NCI-H226 (cell line): ENCODE measurements around the gene LEPROT.
A peak's percentile ranks its signal among the peaks of the same experiment; 100 is the strongest.
"Not testable (repeated sequence)": the region's sequence is repeated elsewhere in the genome, so short reads cannot be mapped to it uniquely, and the experiment has no call there.

Source experiments
- DNase-seq: peaks from one replicate; pipeline ENCODE4 v3.0.0-alpha.2; 2015

The LEPROT gene, protein sequence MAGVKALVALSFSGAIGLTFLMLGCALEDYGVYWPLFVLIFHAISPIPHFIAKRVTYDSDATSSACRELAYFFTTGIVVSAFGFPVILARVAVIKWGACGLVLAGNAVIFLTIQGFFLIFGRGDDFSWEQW

DNA sequence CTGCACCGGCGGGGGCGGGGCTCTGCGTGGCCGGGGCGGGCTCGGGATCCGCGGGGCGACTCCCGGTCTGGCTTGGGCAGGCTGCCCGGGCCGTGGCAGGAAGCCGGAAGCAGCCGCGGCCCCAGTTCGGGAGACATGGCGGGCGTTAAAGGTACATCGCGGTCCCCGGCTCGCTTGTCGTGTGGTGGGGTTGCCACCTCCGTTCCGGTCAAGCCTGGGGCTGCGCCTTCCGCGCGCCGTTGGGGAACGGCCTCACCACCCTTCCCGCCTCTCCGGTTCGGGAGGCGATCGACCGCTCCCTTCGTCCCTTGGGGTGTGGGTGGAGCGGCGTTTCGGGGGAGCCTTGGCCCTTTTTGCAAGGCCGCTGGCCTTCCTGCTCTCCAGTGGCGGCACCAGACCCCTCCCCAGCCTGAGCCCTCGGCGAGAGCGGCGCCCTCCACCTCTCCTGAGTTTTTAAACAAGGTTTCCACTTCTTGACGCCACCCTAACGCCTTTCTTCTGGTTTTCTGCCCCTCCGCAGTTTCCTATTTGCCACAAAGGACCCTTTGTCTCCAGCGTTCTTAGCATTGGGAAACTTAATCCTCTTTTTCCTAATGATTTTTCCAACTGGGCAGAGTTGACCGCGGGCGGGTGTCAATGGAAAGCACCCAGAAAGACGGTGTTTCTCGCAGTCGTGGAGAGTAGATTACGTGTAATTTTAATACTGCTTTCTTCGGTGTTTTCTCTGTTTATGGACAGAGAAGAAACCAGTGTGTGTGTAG is at the start of gene LEPROT, which contains the start of gene LEPR:
Gene LEPROT (plus strand): TSS at position 79 of the 761 bp plus-strand sequence. CDS start 57 bp downstream, at position 136.
Gene LEPR (plus strand): TSS at position 79 of the 761 bp plus-strand sequence. CDS start 144,898 bp downstream, outside the sequence.
- peak; percentile 85 for DNase-seq

DNA sequence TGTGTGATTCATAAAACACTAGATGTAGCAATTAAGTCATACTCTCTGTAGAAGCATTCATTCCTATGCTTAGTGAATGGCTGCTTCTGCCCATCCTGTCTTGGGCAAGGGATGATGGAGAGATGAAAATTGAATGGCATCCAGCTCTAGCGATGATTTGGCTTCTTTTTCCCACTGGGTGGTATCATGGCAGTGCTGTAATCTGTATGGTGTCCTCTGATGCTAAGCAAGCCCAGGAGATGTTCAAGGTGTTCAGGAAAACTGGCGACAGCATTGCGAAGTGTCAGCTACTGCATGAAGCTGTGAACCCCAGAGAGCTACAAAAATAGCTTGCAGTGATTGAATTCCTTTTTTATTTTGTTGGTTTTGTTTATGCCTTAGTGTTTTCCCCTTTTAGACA is 48.9 kb upstream of the LEPROT start:
- DNase-seq = no peak

DNA sequence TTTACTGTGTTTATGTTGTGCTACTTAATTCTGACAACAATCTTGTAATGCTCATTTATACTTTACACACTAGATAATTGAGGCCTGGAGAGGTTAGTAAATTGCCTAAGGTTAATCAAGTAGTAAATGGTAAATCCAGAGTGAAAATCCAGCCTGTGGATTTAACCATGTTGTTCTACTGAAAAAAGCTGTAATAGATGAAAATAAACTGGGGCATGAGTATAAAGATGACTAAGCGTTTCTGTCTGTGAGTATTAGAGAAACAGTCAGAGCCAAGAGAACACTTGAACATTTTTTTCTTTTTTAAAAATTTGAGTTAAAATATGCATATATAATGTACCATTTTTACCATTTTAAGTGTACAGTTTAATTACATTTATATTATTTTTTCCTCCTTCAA is 47.9 kb upstream of the LEPROT start:
- DNase-seq = no peak

DNA sequence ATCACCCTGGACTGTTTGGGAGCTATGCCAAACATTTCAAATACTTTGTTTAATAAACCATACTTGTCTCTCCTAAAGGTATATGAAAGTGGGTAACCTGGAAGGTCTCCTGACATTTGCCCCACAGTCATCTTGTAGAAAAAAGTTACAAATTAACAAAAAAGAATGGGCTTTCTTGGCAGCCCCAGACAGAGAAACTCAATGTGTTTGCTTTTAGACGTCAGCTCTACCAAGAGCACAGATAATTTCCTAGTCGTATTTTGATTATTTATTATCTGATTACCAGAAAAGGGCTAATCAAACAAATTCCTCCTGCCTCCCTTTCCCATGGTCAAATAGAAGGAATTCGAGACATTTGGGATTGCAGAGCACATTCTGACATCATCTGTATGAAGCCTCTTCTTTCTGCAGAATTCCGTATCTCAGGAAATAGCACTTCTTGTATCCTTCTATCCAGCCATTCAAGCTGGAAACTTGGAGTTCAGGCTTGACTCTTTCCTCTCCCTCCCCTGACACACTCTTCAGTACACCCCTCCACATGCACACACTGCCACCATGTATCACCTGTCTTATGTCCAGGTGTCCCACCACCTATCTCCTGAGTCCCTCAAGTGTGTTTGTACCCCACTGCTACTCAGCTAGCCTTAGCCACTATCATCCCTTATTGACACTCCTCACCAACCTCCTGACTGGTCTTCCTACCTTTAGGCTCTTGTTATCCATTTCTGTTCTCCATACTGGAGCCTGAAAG is 42.8 kb upstream of the LEPROT start:
- no peak for DNase-seq

DNA sequence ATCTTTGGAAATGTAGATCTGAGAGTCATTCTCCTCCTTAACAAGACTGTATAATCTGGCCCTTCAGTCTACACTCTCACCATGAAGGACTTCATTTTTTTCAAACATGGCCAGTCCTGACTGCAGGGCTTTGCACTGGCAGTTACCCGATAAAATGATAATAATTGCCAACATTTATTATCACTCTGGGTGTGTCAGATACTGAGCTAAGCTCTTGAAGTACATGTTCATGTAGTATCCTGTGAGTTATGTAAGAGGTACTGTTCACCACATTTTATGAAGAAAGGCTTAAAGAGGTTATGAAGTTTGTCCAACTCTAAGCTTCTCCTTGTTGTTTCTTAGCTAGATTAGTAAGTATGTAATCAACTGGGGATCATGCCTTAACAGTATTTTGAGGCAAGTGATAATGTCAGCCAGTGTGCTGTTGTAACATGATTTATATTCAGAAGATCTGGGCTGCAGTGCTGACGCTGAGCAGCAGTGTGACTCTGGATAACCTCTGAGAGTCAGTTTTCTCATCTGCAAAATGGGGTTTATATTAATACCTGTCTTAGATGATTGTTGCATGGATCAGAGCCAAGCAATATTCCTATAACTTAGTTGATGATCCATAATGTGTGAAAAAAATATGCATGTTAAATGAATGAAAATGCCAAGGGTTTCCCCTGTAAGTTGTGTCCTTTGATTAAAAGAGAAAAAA is 42.1 kb upstream of the LEPROT start:
- no peak for DNase-seq

DNA sequence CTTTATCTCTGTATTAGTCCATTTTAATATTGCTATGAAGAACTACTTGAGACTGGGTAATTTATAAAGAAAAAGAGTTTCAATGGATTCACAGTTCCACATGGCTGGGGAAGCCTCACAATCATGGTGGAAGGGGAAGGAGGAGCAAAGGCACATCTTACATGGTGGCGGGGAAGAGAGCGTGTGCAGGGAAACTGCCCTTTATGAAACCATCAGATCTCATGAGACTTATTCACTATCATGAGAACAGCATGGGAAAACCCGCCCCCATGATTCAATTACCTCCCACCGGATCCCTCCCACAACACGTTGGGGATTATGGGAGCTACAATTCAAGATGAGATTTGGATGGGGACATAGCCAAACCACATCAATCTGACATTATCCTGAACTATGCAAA is 36.0 kb upstream of the LEPROT start:
- not testable (repeated sequence) for DNase-seq

DNA sequence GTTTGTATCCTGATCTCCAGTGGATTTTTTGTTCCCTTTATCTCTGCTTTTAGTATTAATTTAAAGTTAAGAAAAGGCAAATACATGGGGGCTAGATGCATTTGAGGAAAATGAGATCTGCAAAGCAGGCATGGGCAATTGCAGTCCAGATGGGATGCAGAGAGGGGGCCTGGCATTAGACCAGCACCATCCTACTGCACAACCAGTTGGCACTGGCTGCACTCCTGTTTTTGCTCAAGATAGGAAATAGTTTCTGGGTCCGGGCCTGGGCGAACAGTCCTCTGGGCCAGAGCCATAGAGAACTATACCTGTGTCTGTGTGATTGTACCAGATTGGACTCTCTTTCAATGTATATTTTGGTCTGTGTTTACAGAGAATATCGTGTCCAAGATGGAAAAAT is 34.0 kb upstream of the LEPROT start:
- no peak for DNase-seq

DNA sequence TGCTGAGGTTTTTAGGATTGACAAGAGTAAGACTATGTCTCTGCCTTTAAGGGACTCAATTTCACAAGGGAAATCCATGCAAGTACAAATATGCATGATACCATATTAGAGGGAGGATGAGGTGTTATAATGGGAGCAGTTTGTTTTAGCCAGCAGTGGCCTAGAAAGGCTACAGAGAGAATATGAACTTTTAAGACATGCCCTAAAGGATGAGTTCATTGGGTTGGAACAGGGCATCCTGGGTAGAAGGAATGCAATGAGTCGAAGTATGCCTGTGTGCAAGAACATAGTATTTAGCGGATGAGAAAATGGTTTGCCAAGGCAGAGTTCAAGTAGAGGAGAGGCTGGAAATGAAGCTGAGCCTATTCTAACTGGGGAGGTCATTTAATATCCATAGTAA is 32.6 kb upstream of the LEPROT start:
- peak; percentile 12 for DNase-seq

DNA sequence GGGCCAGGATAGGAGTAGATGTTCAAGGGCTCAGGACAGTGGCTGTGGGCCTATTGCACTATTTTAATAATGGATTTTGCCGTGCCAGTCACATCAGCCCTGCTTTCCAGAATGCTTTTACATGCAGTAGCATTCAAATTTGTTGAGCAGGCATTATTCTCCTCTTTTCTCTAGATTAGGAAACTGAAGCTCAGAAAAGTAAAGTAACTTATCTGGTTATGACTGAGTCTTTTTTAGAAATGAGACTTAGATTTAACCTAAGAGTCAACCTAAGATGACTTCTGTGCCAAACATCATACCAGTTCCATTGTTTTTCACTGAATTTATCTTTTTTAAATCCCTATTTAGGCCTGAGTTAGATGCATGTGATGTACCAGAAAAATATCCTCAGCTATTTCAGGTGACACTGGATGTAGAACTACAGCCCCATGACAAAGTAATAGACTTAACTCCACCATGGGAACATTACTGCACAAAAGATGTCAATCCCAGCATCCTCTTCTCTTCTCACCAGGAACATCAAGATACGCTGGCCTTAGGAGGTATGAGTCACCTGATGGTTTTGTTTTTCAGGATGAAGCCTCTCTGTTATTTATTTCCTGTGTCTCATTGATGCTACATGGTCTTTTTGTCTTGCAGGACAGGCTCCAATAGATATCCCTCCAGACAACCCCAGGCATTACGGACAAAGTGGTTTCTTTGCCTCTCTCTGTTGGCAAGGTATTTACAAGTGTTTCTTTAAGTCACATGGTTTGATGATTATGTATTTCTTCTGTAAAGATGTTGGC is 31.4 kb upstream of the LEPROT start:
- peak; percentile 13 for DNase-seq

DNA sequence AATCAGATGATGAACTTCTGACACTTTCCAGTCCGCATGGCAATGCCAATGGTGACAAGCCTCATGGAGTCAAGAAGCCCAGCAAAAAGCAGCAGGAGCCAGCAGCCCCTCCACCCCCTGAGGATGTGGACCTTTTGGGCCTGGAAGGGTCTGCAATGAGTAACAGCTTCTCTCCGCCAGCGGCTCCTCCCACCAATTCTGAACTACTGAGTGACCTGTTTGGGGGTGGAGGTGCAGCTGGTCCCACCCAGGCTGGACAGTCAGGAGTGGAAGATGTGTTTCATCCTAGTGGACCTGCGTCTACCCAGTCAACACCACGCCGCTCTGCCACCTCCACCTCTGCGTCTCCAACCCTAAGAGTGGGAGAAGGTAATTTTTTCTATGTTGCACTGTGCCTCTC is 28.0 kb upstream of the LEPROT start:
- no peak for DNase-seq

DNA sequence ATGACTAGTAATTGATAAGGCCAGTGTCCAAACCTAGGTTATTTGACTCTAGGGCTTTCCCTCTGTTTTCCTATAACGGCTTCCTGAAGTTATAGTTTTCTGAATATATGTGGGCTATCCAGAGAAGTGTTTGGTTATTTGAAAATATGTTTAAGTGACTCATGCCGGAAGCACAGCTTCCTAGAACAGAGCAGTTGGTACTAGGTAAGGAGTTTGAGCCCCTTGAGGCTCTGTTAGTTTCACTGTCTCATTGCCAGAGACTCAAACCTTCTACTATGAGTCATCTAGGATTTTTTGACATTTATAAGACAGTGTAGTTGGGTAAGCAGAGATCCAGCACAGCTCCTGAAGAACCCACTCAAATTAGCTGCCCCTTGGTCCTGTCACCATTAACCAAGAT is 27.1 kb upstream of the LEPROT start:
- peak; percentile 70 for DNase-seq

DNA sequence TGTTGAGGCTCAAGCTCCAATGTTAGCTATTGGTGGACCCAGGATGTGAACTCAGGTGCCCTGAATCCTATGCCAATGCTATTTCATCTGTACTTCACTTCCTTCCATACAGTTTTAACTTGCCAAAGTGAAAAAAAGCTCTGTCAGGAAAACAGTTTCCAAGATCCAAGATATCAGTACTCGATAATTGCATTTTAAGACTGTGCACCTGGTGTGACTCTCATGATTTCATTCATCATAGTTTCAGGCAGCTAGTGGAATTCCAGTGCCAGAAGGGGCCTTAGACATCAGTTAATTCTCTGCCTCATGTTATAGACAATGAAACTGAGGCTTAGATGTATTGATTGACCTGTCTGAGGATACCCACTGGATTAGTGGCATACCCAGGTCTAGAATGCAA is 26.5 kb upstream of the LEPROT start:
- no peak for DNase-seq

DNA sequence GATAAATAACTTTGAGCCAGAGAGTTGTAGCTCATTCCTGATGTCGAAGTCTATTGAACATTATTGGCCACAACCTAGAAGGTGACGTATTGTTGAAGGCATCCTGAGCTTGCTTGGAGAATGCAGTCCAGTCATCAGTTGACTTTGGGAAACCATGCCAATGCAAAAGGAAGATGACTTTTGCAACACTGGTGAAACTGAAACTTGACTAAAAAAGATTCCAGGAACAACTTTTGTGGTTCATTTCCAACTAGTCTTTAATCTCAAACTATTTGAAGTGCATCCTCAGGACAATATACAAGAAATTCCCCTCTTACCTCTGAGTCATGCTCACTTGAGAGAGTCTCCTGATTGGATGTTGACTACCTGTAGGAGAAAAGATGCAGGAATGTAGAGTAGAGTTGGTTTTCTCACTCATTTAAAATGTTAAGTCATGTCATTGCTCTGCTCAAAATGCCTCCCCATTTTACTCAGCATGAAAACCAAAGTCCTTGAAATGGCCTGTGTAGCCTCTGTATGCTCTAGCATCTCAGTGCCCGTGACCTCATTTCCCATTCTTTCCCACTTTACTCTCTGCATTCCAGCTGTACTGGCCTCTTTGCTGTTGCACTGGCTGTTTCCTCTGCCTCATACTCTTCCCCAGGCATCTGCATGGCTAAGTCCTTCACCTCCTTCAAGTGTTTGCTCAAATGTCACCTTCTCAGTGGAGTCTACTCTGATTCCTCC is 24.4 kb upstream of the LEPROT start:
- peak; percentile 55 for DNase-seq

DNA sequence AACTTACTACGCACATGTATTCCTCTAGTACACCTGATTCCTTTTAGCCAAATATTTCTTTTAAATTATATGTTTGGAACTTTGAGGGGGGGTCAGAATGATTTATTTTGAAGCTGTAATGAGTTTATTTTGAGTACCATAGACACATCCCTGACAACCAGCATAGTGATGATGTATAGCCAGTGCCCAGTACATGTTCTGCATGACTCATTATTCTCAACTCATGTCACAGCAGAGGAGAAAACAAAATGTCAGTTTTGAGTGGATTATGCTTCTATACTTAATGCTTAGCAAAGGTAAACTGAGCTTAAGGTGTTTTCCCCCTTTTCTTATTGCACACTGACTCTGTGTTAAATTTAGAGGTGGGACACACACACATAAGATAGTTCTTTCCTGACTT is 22.4 kb upstream of the LEPROT start:
- no peak for DNase-seq

DNA sequence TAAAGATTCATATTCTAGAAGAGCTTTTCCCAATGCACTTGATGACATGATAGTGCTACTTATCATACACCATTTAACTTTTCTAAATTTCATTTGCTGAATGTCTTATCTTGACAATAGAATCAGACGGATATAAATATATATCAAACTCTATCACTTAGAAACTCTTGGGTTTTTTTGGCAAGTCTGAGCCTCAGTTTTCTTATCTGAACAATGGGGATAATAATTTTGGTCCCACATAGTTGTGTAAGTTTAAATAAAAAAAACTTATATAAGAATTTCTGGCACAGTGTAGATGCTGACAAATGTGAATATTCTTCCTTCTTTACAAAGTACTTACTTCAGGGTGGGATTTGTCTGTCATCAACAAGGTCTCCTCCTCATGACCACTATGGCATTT is 21.5 kb upstream of the LEPROT start:
- DNase-seq = no peak

DNA sequence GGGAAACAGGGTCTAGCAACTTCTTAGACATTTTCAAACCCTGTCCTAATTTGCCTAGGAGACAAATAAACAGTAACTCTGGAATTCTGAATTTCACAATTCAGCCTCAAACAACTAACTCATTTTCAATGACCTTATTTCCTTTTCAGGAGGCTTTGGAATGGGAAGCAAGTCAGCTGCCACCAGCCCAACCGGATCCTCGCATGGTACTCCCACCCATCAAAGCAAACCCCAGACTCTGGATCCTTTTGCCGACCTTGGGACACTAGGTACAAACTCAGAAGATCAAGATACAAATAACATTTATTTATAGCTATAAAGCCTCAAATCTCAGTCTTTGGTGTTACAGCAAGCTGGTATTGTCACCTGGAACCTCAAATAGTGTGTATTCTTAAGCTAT is 18.9 kb upstream of the LEPROT start:
- no peak for DNase-seq

DNA sequence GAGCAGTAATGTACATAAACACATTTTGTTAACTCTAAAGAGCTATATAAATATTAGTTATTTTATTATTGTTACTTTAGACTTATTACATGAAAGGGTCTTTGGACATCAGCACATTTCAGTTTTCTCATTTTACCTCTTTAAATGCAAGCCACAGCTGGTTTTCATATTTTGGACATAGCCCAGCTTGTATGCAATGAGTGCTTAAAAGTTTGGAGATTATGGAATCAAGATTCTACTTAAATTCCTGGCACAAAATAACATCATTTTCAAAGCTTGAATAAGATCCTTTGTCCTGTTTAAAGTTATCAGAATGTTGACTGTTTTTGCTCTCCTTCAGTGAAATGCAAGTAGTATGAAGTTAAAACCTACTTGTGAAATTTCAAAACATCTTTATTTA is 15.5 kb upstream of the LEPROT start:
- DNase-seq = no peak

DNA sequence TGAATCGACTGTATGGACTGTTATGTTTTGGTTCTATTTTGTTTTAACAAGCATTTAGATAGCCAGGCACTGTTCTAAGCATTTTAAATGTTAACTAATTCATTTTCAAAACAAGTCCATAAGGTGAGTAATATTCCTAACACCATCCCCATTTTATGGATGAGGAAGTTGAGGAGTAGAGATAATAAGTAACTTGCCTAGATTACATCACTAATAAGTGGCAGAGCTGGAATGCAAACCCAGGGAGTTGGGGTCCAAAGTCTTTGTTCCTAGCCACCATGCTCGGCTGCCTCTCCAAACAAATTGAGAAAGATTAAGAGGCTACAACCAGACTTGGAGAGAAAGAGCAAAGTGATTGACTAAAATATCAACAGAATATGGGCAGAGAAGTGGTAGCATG is 12.6 kb upstream of the LEPROT start:
- no peak for DNase-seq

DNA sequence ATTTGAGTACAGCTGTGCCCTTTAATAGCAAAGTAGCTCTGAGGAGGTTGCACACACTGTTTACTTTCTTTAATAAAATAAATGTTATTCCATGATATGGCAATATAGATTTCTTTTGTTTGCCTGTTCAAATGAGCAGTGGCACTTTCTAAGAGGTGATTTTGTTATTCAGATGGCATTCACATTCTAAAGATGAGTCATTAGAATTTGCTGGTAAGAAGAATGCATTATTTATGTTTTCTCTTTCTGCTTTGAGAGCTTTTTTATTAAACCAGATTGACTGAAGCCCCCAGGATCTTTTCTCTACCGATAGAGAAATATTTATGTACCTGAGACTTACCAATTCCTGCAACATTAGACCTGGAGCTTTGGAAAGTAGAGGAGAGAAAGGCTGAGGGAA is 11.2 kb upstream of the LEPROT start:
- DNase-seq = no peak

DNA sequence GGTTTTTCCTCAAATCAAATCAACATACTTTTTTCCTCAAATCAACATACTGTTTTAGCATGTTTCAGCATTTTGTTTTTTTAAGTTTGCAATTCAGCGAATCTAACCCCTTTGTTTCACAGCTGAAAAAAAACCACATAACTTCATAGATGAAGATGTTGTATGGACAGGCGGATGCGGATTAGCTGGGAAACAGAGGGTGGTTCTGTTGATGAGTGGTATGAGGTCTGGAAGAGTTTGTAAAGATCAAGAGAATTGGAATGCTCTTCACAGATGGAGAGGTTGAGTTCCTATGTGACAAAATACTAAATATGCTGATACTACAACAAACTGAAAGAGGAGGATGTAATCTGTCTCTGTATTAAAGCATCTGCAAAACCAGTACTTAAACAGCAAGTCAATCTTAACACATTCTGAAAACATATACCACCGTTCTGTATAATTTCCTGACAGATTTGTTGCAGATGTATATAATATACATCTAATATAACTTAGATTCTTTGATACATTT is 10.6 kb upstream of the LEPROT start:
- DNase-seq = no peak

DNA sequence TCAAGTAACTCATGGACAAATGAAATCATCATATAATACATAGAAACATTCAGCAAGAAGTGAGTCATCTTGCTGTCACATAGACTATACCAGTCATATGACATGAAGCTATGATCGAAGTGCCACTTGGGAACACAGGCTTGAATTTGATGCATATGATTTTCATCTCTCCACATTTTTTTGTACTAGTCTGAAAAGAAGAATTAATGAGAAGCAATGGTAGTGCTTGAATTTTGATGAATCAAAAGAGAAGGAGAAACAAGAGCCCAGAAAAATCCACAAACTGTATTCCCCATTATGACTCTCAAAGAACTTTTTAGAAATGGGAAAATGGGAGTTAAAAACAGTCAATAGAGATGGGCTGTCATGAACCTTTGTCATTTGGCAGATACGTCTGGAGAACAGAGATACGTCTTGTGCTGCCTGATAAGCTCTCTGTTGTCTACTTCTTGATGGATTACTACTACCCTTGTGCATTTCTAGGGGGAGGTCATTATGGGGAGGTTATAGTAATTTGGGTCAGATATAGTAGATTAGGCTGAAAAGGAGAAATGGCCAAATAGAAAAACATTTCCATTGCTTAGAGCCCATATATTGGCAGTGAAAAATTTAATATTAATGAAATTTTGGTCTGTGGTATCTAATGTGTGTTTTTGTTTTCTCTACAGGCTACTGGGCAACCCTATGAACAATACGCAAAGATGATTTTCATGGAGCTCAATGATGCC is 8.0 kb upstream of the LEPROT start:
- DNase-seq = no peak
